ENCODE data around the gene COL11A2.

DNA sequence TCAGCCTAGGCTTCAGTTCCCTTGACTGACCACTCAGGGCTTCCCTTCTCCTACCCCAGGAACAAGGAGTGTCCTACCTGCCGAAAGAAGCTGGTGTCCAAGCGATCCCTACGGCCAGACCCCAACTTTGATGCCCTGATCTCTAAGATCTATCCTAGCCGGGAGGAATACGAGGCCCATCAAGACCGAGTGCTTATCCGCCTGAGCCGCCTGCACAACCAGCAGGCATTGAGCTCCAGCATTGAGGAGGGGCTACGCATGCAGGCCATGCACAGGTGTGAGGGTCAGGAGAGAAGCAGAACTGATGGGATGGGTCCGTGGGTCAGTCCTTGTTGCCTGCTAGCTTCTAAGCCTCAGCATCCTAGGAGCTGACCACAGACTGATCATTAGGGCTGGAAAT is 17.6 kb upstream of the COL11A2 start:
- TF ChIP-seq POLR2A (IDR thresholded peaks at IDR 0.05) = no peak
- TF ChIP-seq, protein P1, sequence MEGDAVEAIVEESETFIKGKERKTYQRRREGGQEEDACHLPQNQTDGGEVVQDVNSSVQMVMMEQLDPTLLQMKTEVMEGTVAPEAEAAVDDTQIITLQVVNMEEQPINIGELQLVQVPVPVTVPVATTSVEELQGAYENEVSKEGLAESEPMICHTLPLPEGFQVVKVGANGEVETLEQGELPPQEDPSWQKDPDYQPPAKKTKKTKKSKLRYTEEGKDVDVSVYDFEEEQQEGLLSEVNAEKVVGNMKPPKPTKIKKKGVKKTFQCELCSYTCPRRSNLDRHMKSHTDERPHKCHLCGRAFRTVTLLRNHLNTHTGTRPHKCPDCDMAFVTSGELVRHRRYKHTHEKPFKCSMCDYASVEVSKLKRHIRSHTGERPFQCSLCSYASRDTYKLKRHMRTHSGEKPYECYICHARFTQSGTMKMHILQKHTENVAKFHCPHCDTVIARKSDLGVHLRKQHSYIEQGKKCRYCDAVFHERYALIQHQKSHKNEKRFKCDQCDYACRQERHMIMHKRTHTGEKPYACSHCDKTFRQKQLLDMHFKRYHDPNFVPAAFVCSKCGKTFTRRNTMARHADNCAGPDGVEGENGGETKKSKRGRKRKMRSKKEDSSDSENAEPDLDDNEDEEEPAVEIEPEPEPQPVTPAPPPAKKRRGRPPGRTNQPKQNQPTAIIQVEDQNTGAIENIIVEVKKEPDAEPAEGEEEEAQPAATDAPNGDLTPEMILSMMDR (IDR thresholded peaks at IDR 0.05) = no peak
